A549 (cell line): ENCODE measurements around the gene PPP1R1B. TPM values are rescaled to one million over a fixed set of nuclear protein-coding genes. Genes with fewer than 3 reads are reported as not detected.

ENCODE experiments used
- ATAC-seq, 2 experiments: fragments of 200-7000 bp in 1 of 2; fragments of >200 bp in 1 of 2; cut with Nextera tagmentation in 1 of 2; cut with Tn5 transposase in 1 of 2; 3 replicates each; pipeline versions ENCODE4 v1.8.0 to v1.9.1; 2018 to 2020; ENCODE audit warnings: mild to moderate bottlenecking in 1 of 2, moderate library complexity in 1 of 2
- CTCF ChIA-PET: fragments of 300-600 bp; sonication (Branson Sonifier 250); formaldehyde crosslinking; extraction: SDS; loops from one replicate; lab custom pipeline; 2021; ENCODE audit warnings: antibody characterized with exemption, inconsistent platforms; lab: Yijun Ruan, JAX
- POLR2A ChIA-PET: fragments of 350-600 bp; formaldehyde crosslinking; extraction: SDS; loops from one replicate; lab custom pipeline; 2021; ENCODE audit warnings: antibody characterized with exemption, inconsistent platforms; lab: Yijun Ruan, JAX
- DNase-seq, 2 experiments: peaks; one replicate each; pipeline versions ENCODE4 v3.0.0 to v3.0.0-alpha.2; 2011 to 2016; ENCODE audit warnings: low read depth in 1 of 2, low spot score in 1 of 2
- FAIRE-seq: peaks from 2 replicates; lab custom pipeline; 2011; peaks lifted over from hg19 to GRCh38; lab: Jason Lieb, UNC
- H3K27ac ChIP-seq, 2 experiments: fragments of >200 bp; sonication (Bioruptor Twin); formaldehyde crosslinking; 3 replicates each; pipeline ENCODE4 v1.5.1; 2016 to 2017
- H3K4me1 ChIP-seq: fragments of >200 bp; sonication (Bioruptor Twin); formaldehyde crosslinking; 3 replicates; pipeline ENCODE4 v1.6.1; 2016
- H3K4me2 ChIP-seq: fragments of >200 bp; sonication (Bioruptor Twin); formaldehyde crosslinking; 3 replicates; pipeline ENCODE4 v1.6.1; 2016
- H3K4me3 ChIP-seq: fragments of >200 bp; sonication (Bioruptor Twin); formaldehyde crosslinking; 3 replicates; pipeline ENCODE4 v1.5.1; 2016
- H3K9me3 ChIP-seq: fragments of >200 bp; sonication (Bioruptor Twin); formaldehyde crosslinking; 3 replicates; pipeline ENCODE4 v1.6.1; 2016
- CHD2 ChIP-seq: fragments of 150-350 bp; IDR thresholded peaks from 2 replicates; pipeline ENCODE4 v1.6.1; 2014; ENCODE audit warnings: low read length; ENCODE audit not compliant: partially characterized antibody
- CTCF ChIP-seq: fragments of >200 bp; sonication (Bioruptor Twin); formaldehyde crosslinking; IDR thresholded peaks from 3 replicates; pipeline ENCODE4 v1.5.1; 2016
- E2F6 ChIP-seq: IDR thresholded peaks from 2 replicates; pipeline ENCODE4 v1.6.1; 2012; ENCODE audit warnings: low read depth, borderline replicate concordance
- FOSL2 ChIP-seq, 2 experiments: fragments of 450-650 bp in 1 of 2; fragments of >200 bp in 1 of 2; sonication (Bioruptor Twin) in 1 of 2; formaldehyde crosslinking; IDR thresholded peaks; 2 replicates each; pipeline versions ENCODE4 v1.5.0 to v1.6.1; 2016 to 2020; ENCODE audit warnings: mild to moderate bottlenecking in 1 of 2, moderate library complexity in 1 of 2
- FOXS1 ChIP-seq: fragments of 250-450 bp; sonication (Bioruptor Pico); IDR thresholded peaks from 2 replicates; pipeline ENCODE4 v1.5.0; 2020; ENCODE audit warnings: mild to moderate bottlenecking, moderate library complexity
- HDAC2 ChIP-seq: fragments of 200-600 bp; sonication (generic); IDR thresholded peaks from 2 replicates; pipeline ENCODE4 v1.6.1; 2016
- HOXB5 ChIP-seq: fragments of 250-450 bp; sonication (Bioruptor Pico); IDR thresholded peaks from 2 replicates; pipeline ENCODE4 v1.5.0; 2020; ENCODE audit warnings: mild to moderate bottlenecking, moderate library complexity
- JUN ChIP-seq, 2 experiments: fragments of >200 bp; sonication (Bioruptor Twin); formaldehyde crosslinking; IDR thresholded peaks; 2 replicates in 1 of 2; 3 replicates in 1 of 2; pipeline ENCODE4 v1.6.1; 2016 to 2017
- JUNB ChIP-seq: fragments of >200 bp; sonication (Bioruptor Twin); formaldehyde crosslinking; IDR thresholded peaks from 2 replicates; pipeline ENCODE4 v1.6.1; 2016
- KDM5A ChIP-seq: fragments of 200-600 bp; sonication (generic); IDR thresholded peaks from 2 replicates; pipeline ENCODE4 v1.6.1; 2016; ENCODE audit warnings: antibody characterized with exemption, mild to moderate bottlenecking
- MAFK ChIP-seq: fragments of 450-650 bp; IDR thresholded peaks from 2 replicates; pipeline ENCODE4 v1.6.1; 2014; ENCODE audit not compliant: partially characterized antibody
- PHF8 ChIP-seq: fragments of 200-600 bp; sonication (generic); IDR thresholded peaks from 2 replicates; pipeline ENCODE4 v1.6.1; 2016; ENCODE audit warnings: low read depth, mild to moderate bottlenecking, antibody characterized with exemption, moderate library complexity, borderline replicate concordance
- REST ChIP-seq: fragments of 200-600 bp; sonication (generic); IDR thresholded peaks from 2 replicates; pipeline ENCODE4 v1.6.1; 2016; ENCODE audit warnings: antibody characterized with exemption, mild to moderate bottlenecking, moderate library complexity
- RNF2 ChIP-seq: fragments of 200-600 bp; sonication (generic); IDR thresholded peaks from 2 replicates; pipeline ENCODE4 v1.6.1; 2016; ENCODE audit warnings: low read depth, mild to moderate bottlenecking, antibody characterized with exemption, moderate library complexity, borderline replicate concordance
- SMC3 ChIP-seq: fragments of >200 bp; sonication (Bioruptor Twin); formaldehyde crosslinking; IDR thresholded peaks from 3 replicates; pipeline ENCODE4 v1.6.1; 2018; ENCODE audit warnings: inconsistent platforms
- ZC3H11A ChIP-seq: fragments of 450-650 bp; IDR thresholded peaks from 2 replicates; pipeline ENCODE4 v1.6.1; 2014; ENCODE audit warnings: antibody characterized with exemption, mild to moderate bottlenecking
- ZNF302 ChIP-seq: fragments of 250-450 bp; sonication (Bioruptor Pico); IDR thresholded peaks from 2 replicates; pipeline ENCODE4 v1.9.0; 2021; ENCODE audit warnings: inconsistent platforms, mild to moderate bottlenecking, moderate library complexity
- WGBS: methylation state at CpG from one replicate; pipeline ENCODE4 v1.1.6; 2017; ENCODE audit errors: missing lambda C conversion rate; 5-methylcytosine and 5-hydroxymethylcytosine counted together
- polyA plus RNA-seq, 4 experiments: library from polyadenylated mRNA; depleted of rRNA in 3 of 4; stranded (reverse); fragments of >200 nt; fragmentation: RNase III in 1 of 4; extraction: RNeasy Plus Mini Kit Qiagen cat#74134 plus additional on column Dnase treatment in 1 of 4; gene quantifications; 2 replicates in 3 of 4; 3 replicates in 1 of 4; pipeline ENCODE4 v1.2.3, GENCODE V29; 2011 to 2017
- TF ChIP-seq, protein P1 (sequence below): fragments of 450-650 bp; IDR thresholded peaks from 2 replicates; pipeline ENCODE4 v1.6.1; 2014; ENCODE audit warnings: antibody characterized with exemption
- TF ChIP-seq, protein P2 (sequence below): fragments of 150-350 bp; IDR thresholded peaks from 2 replicates; pipeline ENCODE4 v1.6.1; 2014; ENCODE audit warnings: low read depth, mild to moderate bottlenecking, low read length
- TF ChIP-seq, protein P3 (sequence below): fragments of 250-450 bp; sonication (Bioruptor Pico); IDR thresholded peaks from 2 replicates; pipeline ENCODE4 v1.5.0; 2021; ENCODE audit warnings: mild to moderate bottlenecking, moderate library complexity, borderline replicate concordance

The PPP1R1B gene
- polyA plus RNA-seq, 2 of the 4 experiments (the other 2 are of a cell fraction) = 0.10 TPM; not detected in 1

- H3K4me2 ChIP-seq = no peak overlapping the region
- WGBS = 95% methylated on average over 11 of the region's 11 CpGs
- H3K27ac ChIP-seq = no peak overlapping the region
- no peak for ATAC-seq
- H3K9me3 ChIP-seq = no peaks in the 10 kb centered on the region
- FAIRE-seq = no peak
- POLR2A ChIA-PET = no interaction called here
- no peak overlapping the region for H3K4me3 ChIP-seq
- DNase-seq = no peak
- no peak for TF ChIP-seq MAFK
- TF ChIP-seq, protein P1, sequence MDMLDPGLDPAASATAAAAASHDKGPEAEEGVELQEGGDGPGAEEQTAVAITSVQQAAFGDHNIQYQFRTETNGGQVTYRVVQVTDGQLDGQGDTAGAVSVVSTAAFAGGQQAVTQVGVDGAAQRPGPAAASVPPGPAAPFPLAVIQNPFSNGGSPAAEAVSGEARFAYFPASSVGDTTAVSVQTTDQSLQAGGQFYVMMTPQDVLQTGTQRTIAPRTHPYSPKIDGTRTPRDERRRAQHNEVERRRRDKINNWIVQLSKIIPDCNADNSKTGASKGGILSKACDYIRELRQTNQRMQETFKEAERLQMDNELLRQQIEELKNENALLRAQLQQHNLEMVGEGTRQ = no peak
- no peak for TF ChIP-seq ZNF302 (CRISPR knock-in tag)
- TF ChIP-seq JUN (IDR thresholded peaks at IDR 0.05) = no peak
- TF ChIP-seq, all 56 proteins: peak for 0
- H3K4me1 ChIP-seq = peaks cover 13% of the 10 kb centered on the region
- CTCF ChIA-PET = interaction anchor here (43.0 to 48.4 kb wide), 2 partner anchors 26 to 41 kb away, joined by 1391 to 1581 read pairs; partner anchors contain the start of genes ERBB2, NEUROD2, PGAP3 and PNMT
These were observed 31.6 kb downstream of the PPP1R1B start for GRCh38 chr17:39658346-39658745.

- ChIA-PET POLR2A (no interaction called here), CTCF (interaction anchor here (43.0 to 48.4 kb wide), 2 partner anchors 26 to 42 kb away, joined by 1391 to 1581 read pairs; partner anchors contain the start of genes ERBB2, NEUROD2, PGAP3 and PNMT)
- ATAC-seq (no peak), FAIRE-seq (no peak), DNase-seq (no peak)
- H3K9me3 ChIP-seq = no peaks in the 10 kb centered on the region
- no peak overlapping the region for H3K4me2 ChIP-seq
- H3K27ac ChIP-seq = no peak overlapping the region
- WGBS = 87% methylated on average over 3 of the region's 3 CpGs
- TF ChIP-seq CTCF (no peak), SMC3 (no peak), JUNB (no peak), RNF2 (no peak), PHF8 (no peak), HOXB5 (CRISPR knock-in tag) (no peak), ZNF302 (CRISPR knock-in tag) (no peak), CHD2 (no peak), FOXS1 (CRISPR knock-in tag) (no peak), FOSL2 (IDR thresholded peaks at IDR 0.05) (no peak), FOSL2 (CRISPR knock-in tag; IDR thresholded peaks at IDR 0.05) (no peak), KDM5A (no peak)
- H3K4me1 ChIP-seq = peaks cover 17% of the 10 kb centered on the region
- H3K4me3 ChIP-seq = no peak overlapping the region
These were observed 32.0 kb downstream of the PPP1R1B start for GRCh38 chr17:39658760-39659159.

DNA sequence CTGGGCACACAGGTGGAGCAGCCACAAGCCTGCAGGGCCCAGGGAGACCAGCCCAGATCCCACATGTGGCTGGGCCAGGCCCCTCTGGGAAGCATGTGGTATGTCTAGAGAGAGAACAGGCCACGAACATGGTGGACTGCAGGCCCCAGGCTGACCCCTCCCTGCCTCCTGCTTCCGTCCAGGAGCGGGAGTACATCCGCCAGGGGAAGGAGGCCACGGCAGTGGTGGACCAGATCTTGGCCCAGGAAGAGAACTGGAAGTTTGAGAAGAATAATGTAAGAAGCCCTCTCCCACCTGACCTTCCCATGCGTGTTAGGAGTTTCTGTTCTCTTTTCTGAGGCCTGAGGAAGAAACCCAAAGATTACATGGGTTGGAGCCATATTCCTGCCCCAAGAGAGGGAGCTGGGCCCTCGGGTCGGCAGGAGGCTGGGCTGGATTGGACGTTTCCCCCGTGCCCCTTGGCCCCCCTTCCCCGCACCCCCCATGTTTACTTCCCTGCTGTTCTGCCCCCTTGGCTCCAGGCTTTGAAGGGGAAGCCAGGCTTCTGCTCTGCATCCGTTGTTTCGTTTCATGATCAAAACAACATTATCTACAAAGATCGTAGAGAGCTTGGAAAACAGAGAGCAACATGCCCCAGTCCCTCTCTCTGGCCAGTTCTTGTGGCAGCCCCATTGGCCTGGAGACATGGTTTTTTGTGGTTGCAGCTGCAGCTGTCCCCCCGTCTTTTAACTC lies 32.7 kb downstream of the PPP1R1B start:
- Histone ChIP-seq H3K4me1 (peaks cover 24% of the 10 kb centered on the region), H3K27ac (no peak overlapping the region), H3K9me3 (no peaks in the 10 kb centered on the region), H3K4me2 (no peak overlapping the region), H3K4me3 (no peak overlapping the region)
- ATAC-seq = no peak
- FAIRE-seq = no peak
- no peak for DNase-seq
- CTCF ChIA-PET = interaction anchor here (0.9 to 50.7 kb wide), 6 partner anchors 9 to 71 kb away, joined by 3 to 1391 read pairs (median 4); partner anchors contain the start of genes MIEN1, PNMT, PPP1R1B and STARD3
- POLR2A ChIA-PET = no interaction called here
- WGBS = 76% methylated on average over 15 of the region's 15 CpGs
- TF ChIP-seq RNF2 (no peak), ZC3H11A (no peak), E2F6 (no peak), JUNB (no peak), HDAC2 (no peak), JUN (IDR thresholded peaks at IDR 0.05) (no peak), FOXS1 (CRISPR knock-in tag) (no peak), REST (no peak), HOXB5 (CRISPR knock-in tag) (no peak), SMC3 (no peak)
- TF ChIP-seq, protein P2, sequence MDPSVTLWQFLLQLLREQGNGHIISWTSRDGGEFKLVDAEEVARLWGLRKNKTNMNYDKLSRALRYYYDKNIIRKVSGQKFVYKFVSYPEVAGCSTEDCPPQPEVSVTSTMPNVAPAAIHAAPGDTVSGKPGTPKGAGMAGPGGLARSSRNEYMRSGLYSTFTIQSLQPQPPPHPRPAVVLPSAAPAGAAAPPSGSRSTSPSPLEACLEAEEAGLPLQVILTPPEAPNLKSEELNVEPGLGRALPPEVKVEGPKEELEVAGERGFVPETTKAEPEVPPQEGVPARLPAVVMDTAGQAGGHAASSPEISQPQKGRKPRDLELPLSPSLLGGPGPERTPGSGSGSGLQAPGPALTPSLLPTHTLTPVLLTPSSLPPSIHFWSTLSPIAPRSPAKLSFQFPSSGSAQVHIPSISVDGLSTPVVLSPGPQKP = no peak
- TF ChIP-seq, protein P3, sequence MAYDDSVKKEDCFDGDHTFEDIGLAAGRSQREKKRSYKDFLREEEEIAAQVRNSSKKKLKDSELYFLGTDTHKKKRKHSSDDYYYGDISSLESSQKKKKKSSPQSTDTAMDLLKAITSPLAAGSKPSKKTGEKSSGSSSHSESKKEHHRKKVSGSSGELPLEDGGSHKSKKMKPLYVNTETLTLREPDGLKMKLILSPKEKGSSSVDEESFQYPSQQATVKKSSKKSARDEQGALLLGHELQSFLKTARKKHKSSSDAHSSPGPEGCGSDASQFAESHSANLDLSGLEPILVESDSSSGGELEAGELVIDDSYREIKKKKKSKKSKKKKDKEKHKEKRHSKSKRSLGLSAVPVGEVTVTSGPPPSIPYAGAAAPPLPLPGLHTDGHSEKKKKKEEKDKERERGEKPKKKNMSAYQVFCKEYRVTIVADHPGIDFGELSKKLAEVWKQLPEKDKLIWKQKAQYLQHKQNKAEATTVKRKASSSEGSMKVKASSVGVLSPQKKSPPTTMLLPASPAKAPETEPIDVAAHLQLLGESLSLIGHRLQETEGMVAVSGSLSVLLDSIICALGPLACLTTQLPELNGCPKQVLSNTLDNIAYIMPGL (CRISPR knock-in tag) = no peak
